SK-N-SH (cell line): ENCODE data around the gene BOLL.

Experiments
- CTCF ChIP-seq: fragments of 200-600 bp; sonication (generic); IDR thresholded peaks from 2 replicates; pipeline ENCODE4 v1.6.1; 2017; ENCODE audit warnings: antibody characterized with exemption, mild to moderate bottlenecking, moderate library complexity
- ELF1 ChIP-seq: IDR thresholded peaks from 2 replicates; pipeline ENCODE4 v1.4.0; 2012
- EP300 ChIP-seq, 2 experiments: IDR thresholded peaks; 2 replicates each; pipeline versions ENCODE4 v1.4.0 to v1.6.1; 2012; ENCODE audit warnings: borderline replicate concordance in 1 of 2, low read depth in 1 of 2, low read length in 1 of 2
- POLR2AphosphoS5 ChIP-seq: IDR thresholded peaks from 2 replicates; pipeline ENCODE4 v1.6.1; 2012; ENCODE audit warnings: low read depth, low read length
- RAD21 ChIP-seq: IDR thresholded peaks from 2 replicates; pipeline ENCODE4 v1.6.1; 2012; ENCODE audit warnings: mild to moderate bottlenecking, low read length
- RCOR1 ChIP-seq: fragments of 150-350 bp; IDR thresholded peaks from 2 replicates; pipeline ENCODE4 v1.6.1; 2017; ENCODE audit warnings: antibody characterized with exemption, low read length
- REST ChIP-seq: IDR thresholded peaks from 2 replicates; pipeline ENCODE4 v1.6.1; 2012; ENCODE audit warnings: mild to moderate bottlenecking, low read depth, low read length, moderate library complexity
- RFX5 ChIP-seq: IDR thresholded peaks from 2 replicates; pipeline ENCODE4 v1.6.1; 2012; ENCODE audit warnings: mild to moderate bottlenecking, improper control_type of control experiment, low read length

GRCh38 chr2:197799068-197799467 lies 13.9 kb upstream of the BOLL start:
- TF ChIP-seq POLR2AphosphoS5 (no peak), RAD21 (no peak), CTCF (no peak), RFX5 (no peak), EP300 (IDR thresholded peaks at IDR 0.05; ENCODE audit: borderline replicate concordance in 1 of 2, low read depth in 1 of 2, low read length in 1 of 2) (no peak), REST (no peak), ELF1 (no peak), RCOR1 (no peak)
